ENCODE results near the gene DUOXA1.

DNA sequence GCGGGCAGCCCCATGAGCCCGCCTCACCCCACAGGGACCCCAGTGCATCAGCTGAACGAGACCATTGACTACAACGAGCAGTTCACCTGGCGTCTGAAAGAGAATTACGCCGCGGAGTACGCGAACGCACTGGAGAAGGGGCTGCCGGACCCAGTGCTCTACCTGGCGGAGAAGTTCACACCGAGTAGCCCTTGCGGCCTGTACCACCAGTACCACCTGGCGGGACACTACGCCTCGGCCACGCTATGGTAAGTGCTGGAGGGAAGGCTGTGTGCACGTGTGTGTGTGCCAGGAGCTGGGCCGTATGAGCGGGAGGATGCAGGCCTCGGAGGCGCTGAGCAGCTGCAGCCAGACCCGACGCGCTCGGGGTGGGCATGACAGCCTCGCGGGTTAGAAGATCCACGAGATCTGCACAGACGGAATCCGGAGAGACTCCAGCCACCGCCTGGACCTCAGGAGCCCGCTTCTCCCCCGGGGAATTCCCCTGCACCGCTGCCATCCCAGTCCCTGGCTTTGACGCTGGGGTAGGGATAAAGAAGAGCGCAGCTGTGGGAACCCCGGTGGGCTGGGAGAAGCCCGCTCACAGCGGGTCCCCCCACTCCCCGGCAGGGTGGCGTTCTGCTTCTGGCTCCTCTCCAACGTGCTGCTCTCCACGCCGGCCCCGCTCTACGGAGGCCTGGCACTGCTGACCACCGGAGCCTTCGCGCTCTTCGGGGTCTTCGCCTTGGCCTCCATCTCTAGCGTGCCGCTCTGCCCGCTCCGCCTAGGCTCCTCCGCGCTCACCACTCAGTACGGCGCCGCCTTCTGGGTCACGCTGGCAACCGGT lies 13.0 kb downstream of the DUOXA1 start:
- TF ChIP-seq SUZ12 (IDR thresholded peaks at IDR 0.05; ENCODE audit: extremely low read depth, insufficient read depth, insufficient read length) (no peak), ZNF274 (IDR thresholded peaks at IDR 0.05; ENCODE audit: low read depth, low read length) (no peak)
